ENCODE results near the gene SLFN12.
"Not testable (repeated sequence)": the region's sequence is repeated elsewhere in the genome, so short reads cannot be mapped to it uniquely, and the experiment has no call there.

SLFN12 gene

GRCh38 chr17:35404360-35404759 lies 27.9 kb downstream of the SLFN12 start:
- DNase-seq (ENCODE audit: low read depth) = no peak
- no peak overlapping the region for H3K4me3 ChIP-seq (ENCODE audit: low read depth, low read length)
- TF ChIP-seq POLR2A (IDR thresholded peaks at IDR 0.05; ENCODE audit: extremely low read depth, insufficient read length) (no peak), MAX (IDR thresholded peaks at IDR 0.05; ENCODE audit: low read depth, low read length) (no peak), CTCF (IDR thresholded peaks at IDR 0.05; ENCODE audit: low read depth, low read length) (no peak), MYC (IDR thresholded peaks at IDR 0.05; ENCODE audit: low read depth, low read length) (no peak)

GRCh38 chr17:35393783-35394182 lies 38.5 kb downstream of the SLFN12 start:
- H3K4me3 ChIP-seq (ENCODE audit: low read depth, low read length) = not testable (repeated sequence)

GRCh38 chr17:35390663-35391062 lies 41.6 kb downstream of the SLFN12 start:
- TF ChIP-seq MAX (IDR thresholded peaks at IDR 0.05; ENCODE audit: low read depth, low read length) (no peak), CTCF (IDR thresholded peaks at IDR 0.05; ENCODE audit: low read depth, low read length) (no peak), MYC (IDR thresholded peaks at IDR 0.05; ENCODE audit: low read depth, low read length) (no peak), POLR2A (IDR thresholded peaks at IDR 0.05; ENCODE audit: extremely low read depth, insufficient read length) (no peak)
- peak; percentile 86 for DNase-seq (ENCODE audit: low read depth)
- H3K4me3 ChIP-seq (ENCODE audit: low read depth, low read length) = no peak overlapping the region

More at GRCh38 chr17:35393783-35394182, 38.5 kb downstream of the SLFN12 start:
- not testable (repeated sequence) for DNase-seq (ENCODE audit: low read depth)

GRCh38 chr17:35390156-35390555 lies 42.1 kb downstream of the SLFN12 start:
- TF ChIP-seq CTCF (IDR thresholded peaks at IDR 0.05; ENCODE audit: low read depth, low read length) (no peak), MYC (IDR thresholded peaks at IDR 0.05; ENCODE audit: low read depth, low read length) (no peak)
- DNase-seq (ENCODE audit: low read depth) = peak; percentile 65
- no peak overlapping the region for H3K4me3 ChIP-seq (ENCODE audit: low read depth, low read length)

GRCh38 chr17:35387496-35387895 lies 44.8 kb downstream of the SLFN12 start:
- H3K4me3 ChIP-seq (ENCODE audit: low read depth, low read length) = no peak overlapping the region
- TF ChIP-seq MYC (IDR thresholded peaks at IDR 0.05; ENCODE audit: low read depth, low read length) = no peak
- TF ChIP-seq POLR2A (IDR thresholded peaks at IDR 0.05; ENCODE audit: extremely low read depth, insufficient read length) = no peak
- TF ChIP-seq MAX (IDR thresholded peaks at IDR 0.05; ENCODE audit: low read depth, low read length) = no peak
- TF ChIP-seq CTCF (IDR thresholded peaks at IDR 0.05; ENCODE audit: low read depth, low read length) = no peak
- DNase-seq (ENCODE audit: low read depth) = no peak

GRCh38 chr17:35377706-35378105 lies 54.6 kb downstream of the SLFN12 start:
- DNase-seq (ENCODE audit: low read depth) = no peak
- no peak for TF ChIP-seq MAX (IDR thresholded peaks at IDR 0.05; ENCODE audit: low read depth, low read length)
- no peak overlapping the region for H3K4me3 ChIP-seq (ENCODE audit: low read depth, low read length)

GRCh38 chr17:35377068-35377467 lies 55.2 kb downstream of the SLFN12 start:
- H3K4me3 ChIP-seq (ENCODE audit: low read depth, low read length) = no peak overlapping the region
- no peak for TF ChIP-seq POLR2A (IDR thresholded peaks at IDR 0.05; ENCODE audit: extremely low read depth, insufficient read length)
- no peak for TF ChIP-seq MYC (IDR thresholded peaks at IDR 0.05; ENCODE audit: low read depth, low read length)
- TF ChIP-seq CTCF (IDR thresholded peaks at IDR 0.05; ENCODE audit: low read depth, low read length) = no peak
- TF ChIP-seq MAX (IDR thresholded peaks at IDR 0.05; ENCODE audit: low read depth, low read length) = no peak
- no peak for DNase-seq (ENCODE audit: low read depth)
